Mucosa of stomach (tissue), 1 donor: ENCODE results near the gene ATP1A2.

ENCODE experiments used
- H3K27me3 ChIP-seq: one replicate; pipeline ENCODE4 v1.7.0; 2013; ENCODE audit warnings: mild to moderate bottlenecking, low read length; ENCODE audit not compliant: control insufficient read depth, insufficient read depth
- H3K36me3 ChIP-seq: one replicate; pipeline ENCODE4 v1.7.0; 2013; ENCODE audit warnings: low read length; ENCODE audit not compliant: control insufficient read depth, insufficient read depth
- H3K4me1 ChIP-seq: one replicate; pipeline ENCODE4 v1.7.0; 2013; ENCODE audit warnings: mild to moderate bottlenecking, low read length; ENCODE audit not compliant: control insufficient read depth, insufficient read depth
- H3K4me3 ChIP-seq: one replicate; pipeline ENCODE4 v1.7.0; 2013; ENCODE audit warnings: low read length
- H3K9ac ChIP-seq: one replicate; pipeline ENCODE4 v1.7.0; 2013; ENCODE audit warnings: mild to moderate bottlenecking, low read length, moderate library complexity
- H3K9me3 ChIP-seq: one replicate; pipeline ENCODE4 v1.7.0; 2013; ENCODE audit warnings: mild to moderate bottlenecking, low read length, moderate library complexity; ENCODE audit not compliant: control insufficient read depth
- donor health status: Pancreatic carcinoma.

The ATP1A2 gene

DNA sequence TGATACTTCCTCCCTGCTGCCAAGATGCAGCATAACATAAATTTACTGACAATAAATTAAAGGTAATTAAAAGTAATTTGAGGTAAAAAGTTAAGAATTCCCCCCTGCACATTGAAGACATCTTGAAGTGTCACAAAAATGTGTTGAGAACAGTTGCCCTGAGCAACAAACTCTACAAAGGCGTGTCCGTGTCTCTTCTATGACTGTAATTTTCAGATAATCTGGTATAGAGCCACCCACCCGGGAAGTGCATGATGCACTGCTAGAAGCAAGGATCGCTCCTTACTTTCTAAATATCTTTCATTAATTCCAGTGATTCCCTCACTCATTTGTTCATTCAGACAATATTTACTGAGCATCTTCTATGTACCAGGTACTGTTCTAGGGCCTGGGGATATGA is 63.8 kb downstream of the ATP1A2 start:
- Histone ChIP-seq H3K27me3 (no peaks in the 10 kb centered on the region), H3K36me3 (no peaks in the 10 kb centered on the region), H3K9ac (no peak overlapping the region), H3K9me3 (no peaks in the 10 kb centered on the region), H3K4me3 (no peak overlapping the region), H3K4me1 (no peaks in the 10 kb centered on the region)

DNA sequence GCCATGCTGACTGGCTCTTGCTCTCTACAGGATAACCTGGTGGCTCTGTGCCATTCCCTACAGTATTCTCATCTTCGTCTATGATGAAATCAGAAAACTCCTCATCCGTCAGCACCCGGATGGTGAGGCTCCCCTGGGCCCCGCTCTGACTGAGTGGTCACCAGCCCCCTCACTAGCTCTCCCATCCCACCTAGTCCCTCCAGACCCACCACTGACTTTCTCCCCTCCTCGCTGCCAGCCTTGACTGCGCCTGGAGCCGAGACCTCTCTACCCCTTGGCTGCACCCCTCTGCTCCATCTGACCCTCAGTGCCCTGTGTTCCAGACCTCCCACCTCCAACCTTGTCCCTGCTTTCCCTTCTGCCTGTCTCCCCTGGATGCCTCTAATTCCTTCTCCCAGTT is 70.7 kb downstream of the ATP1A2 start:
- Histone ChIP-seq H3K27me3 (no peaks in the 10 kb centered on the region), H3K9me3 (no peaks in the 10 kb centered on the region), H3K4me1 (no peaks in the 10 kb centered on the region), H3K36me3 (no peaks in the 10 kb centered on the region), H3K4me3 (no peak overlapping the region), H3K9ac (no peak overlapping the region)

DNA sequence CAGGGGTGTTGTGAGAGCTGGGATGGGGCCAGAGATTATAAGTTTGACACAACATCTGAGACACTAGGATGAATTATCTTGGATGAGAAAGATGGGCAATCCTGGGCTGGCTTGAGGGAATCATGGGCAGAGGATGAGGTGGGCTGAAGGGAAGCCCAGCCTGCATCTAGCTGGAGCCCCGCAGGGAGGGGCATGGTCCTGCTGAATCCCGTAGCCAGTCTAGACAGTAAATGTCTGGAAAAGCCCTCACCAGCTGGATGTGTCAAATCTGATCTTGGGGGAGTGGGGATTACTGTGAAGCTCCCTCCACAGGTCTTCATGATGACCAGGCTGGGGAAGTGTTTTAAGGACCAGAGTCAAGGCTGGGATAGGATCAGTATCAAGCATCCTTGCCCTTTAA is 71.2 kb downstream of the ATP1A2 start:
- H3K4me1 ChIP-seq, result no peaks in the 10 kb centered on the region
- H3K36me3 ChIP-seq, result no peaks in the 10 kb centered on the region
- no peak overlapping the region for H3K9ac ChIP-seq
- H3K27me3 ChIP-seq, result no peaks in the 10 kb centered on the region
- no peak overlapping the region for H3K4me3 ChIP-seq
- no peaks in the 10 kb centered on the region for H3K9me3 ChIP-seq

DNA sequence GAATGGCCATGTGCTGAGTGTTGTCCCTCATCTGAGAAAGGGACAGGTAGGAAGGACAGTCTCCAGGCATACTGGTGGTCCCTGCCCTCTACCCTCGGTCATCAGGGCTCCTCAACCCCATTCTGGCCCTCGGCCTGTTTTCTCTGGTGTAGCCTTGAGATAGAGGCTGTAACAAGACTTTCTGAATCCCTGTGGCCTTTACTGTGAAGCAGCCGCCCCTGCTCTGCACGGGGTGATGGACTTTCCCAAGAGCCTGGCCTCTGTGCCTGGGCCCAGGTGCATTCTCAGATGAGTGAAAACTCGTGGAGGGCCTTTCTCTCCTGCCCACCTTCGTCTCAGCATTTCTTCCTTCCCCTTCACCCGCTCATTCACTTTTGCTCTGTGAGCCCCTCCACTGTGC is 71.8 kb downstream of the ATP1A2 start:
- Histone ChIP-seq H3K9ac (no peak overlapping the region), H3K27me3 (no peaks in the 10 kb centered on the region), H3K4me3 (no peak overlapping the region), H3K9me3 (no peaks in the 10 kb centered on the region), H3K36me3 (no peaks in the 10 kb centered on the region), H3K4me1 (no peaks in the 10 kb centered on the region)

DNA sequence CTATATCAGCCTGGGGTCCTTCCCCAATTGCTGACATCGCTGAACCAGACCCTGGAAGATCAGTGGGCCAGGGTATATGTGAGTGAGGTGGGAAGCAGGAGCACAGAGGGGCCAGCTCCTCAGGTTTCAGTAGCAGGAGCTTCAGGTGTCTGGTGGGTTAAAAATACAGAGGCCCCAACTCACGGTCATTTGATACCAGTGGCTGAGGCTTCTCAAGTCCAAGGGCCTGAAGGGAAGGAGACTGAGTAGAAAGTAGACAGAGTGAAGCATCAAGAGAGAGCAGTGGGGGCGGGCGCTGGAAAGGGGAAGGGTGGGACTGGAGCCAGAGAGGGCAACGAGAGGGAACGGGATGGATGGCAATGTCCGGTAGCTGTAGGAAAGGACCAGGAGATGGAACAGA is 72.8 kb downstream of the ATP1A2 start:
- H3K36me3 ChIP-seq, result no peaks in the 10 kb centered on the region
- no peaks in the 10 kb centered on the region for H3K27me3 ChIP-seq
- no peaks in the 10 kb centered on the region for H3K9me3 ChIP-seq
- peaks cover 8% of the 10 kb centered on the region for H3K4me1 ChIP-seq
- no peak overlapping the region for H3K9ac ChIP-seq
- no peak overlapping the region for H3K4me3 ChIP-seq

DNA sequence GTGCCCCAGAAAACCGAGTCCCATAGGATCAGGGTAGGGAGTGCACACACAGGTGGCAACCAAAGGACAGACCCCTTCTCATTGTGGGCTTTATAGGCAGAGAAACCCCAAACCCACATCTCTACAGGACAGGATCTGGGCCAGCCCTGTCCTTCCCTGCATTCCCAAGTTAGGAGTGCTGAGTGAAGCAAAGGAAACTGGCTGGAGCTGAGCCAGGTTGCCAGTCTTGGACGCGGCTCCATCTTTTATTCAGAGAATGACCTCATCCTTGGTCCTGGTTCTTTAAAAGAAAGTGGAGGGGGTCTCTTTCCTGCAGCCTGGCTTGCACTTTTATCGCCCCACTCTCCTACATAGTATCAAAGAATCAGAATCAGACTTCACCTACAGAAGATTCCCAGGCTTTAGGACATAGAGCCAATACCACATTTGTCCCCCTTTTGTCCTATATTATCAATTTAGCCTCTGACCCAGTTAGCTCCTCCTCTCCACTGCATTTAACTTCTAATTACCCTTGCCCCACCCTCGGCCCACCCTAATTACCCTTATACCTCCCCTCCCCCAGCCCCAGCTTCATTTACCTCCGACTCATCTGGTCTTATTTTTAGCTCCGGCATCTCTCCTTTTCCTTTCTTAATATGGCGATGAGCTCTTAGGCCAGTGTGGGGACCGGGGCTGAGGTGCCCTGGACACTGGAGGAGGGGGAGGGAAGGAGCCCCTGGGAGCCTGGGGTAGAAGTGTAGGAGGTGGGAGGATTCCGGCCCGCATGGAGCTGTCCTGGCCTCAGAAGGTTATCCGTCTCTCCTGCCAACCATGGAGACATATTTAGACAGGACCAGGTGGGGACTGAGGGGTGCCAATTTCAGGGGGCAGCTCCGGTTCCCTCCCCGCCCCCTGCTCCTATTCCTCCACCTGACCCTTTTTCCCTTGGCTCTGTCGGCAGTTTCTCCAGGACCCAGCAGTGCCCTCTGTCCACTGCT is 74.4 kb downstream of the ATP1A2 start, which contains the start of gene CASQ1:
Gene CASQ1 (plus strand): TSS at position 927 of the 977 bp plus-strand sequence. CDS start 177 bp downstream, outside the sequence.
- no peak within 1 kb of the TSS for H3K9ac ChIP-seq
- no peaks in the 10 kb centered on the region for H3K27me3 ChIP-seq
- H3K4me1 ChIP-seq, result peaks cover 12% of the 10 kb centered on the region
- no peak within 1 kb of the TSS for H3K4me3 ChIP-seq
- H3K36me3 ChIP-seq, result no peaks in the 10 kb centered on the region
- H3K9me3 ChIP-seq, result no peaks in the 10 kb centered on the region

DNA sequence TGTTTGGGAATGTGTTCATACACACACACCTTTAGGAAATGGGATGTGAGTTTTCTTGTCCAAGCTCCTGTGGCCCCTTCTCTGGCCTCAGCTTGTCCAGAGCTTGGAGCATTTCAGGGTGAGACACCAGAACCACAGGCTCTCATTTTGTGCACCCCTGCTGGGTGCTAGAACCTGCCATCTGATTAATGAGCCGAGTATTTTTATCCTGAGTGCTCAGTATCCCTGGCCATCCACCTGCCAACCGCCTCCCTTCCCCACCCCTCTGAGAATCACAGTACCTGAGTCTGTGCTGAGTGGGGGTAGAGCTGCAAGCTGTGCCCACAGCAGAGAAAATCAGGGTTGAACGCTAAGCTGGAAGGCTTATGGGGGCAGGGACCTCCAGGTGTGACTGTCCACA is 76.2 kb downstream of the ATP1A2 start:
- H3K4me1 ChIP-seq, result peaks cover 12% of the 10 kb centered on the region
- H3K36me3 ChIP-seq, result no peaks in the 10 kb centered on the region
- no peak overlapping the region for H3K4me3 ChIP-seq
- no peaks in the 10 kb centered on the region for H3K27me3 ChIP-seq
- no peak overlapping the region for H3K9ac ChIP-seq
- H3K9me3 ChIP-seq, result no peaks in the 10 kb centered on the region

DNA sequence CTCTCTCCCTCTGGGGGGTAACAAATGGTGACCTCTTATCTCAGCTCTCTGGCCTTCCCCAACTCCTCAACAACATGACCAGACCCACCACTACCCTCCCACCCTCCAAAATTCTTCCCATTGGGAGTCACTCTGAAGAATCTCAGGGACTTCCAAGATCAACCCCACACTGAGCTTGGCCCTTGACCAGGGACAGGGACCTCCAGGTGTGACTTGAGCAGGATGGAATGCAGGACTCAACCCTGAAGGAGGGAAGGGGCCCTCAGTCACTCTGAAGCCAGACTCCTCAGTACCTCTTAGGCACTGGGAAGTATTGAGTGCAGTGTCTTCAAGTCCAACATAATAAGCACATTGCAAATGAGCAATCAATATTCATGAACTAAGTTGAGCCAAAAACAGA is 76.7 kb downstream of the ATP1A2 start:
- Histone ChIP-seq H3K36me3 (no peaks in the 10 kb centered on the region), H3K4me1 (peaks cover 12% of the 10 kb centered on the region), H3K9ac (no peak overlapping the region), H3K4me3 (no peak overlapping the region), H3K27me3 (peaks cover under 1% of the 10 kb centered on the region), H3K9me3 (no peaks in the 10 kb centered on the region)
